ENCODE results near the gene RSBN1. TPM values are rescaled to one million over a fixed set of nuclear protein-coding genes. Genes with fewer than 3 reads are reported as not detected.
"Not testable (repeated sequence)": the region's sequence is repeated elsewhere in the genome, so short reads cannot be mapped to it uniquely, and the experiment has no call there.

RSBN1 gene
- total RNA-seq, 1 experiment from 2014 or later: 10.7 TPM

- no peak for DNase-seq (ENCODE audit: low read depth)
Observed at GRCh38 chr1:113782406-113782805, 29.9 kb downstream of the RSBN1 start.

DNA sequence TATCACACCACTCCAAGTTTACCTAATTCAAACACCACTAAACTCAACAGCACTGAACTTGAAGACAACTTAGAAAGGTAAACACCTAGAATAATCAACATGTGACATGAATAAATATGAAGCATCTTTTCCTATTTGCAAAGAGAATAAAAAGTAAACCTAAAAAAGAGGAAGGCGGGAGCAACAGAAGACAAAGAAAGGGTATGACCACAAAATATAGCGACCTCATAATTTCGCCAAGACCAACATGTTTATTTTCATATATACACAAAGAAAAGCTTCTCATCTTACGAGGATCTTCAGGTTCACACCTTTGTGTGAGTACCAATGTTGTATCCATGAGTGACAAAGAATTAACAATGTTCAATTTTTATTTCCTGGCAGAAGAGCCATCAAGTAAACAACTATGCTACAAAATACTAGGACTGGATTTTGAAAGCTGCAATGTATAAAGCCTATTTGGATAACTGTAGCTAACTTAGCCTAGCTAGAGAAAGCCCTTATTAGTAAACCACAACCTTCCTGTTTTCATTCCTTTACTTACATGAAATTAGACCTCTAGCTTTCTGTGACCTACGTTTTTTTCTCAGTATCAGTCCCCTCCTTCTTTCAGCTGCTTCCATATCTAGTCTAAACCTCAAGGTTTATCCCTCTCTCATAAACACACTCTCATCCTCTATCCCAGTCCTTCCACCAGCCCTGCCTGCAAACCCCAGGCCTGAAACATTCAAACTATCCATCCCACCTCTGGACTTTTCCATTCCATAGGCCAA is 31.7 kb downstream of the RSBN1 start:
- peak; percentile 45 for DNase-seq (ENCODE audit: low read depth)

DNA sequence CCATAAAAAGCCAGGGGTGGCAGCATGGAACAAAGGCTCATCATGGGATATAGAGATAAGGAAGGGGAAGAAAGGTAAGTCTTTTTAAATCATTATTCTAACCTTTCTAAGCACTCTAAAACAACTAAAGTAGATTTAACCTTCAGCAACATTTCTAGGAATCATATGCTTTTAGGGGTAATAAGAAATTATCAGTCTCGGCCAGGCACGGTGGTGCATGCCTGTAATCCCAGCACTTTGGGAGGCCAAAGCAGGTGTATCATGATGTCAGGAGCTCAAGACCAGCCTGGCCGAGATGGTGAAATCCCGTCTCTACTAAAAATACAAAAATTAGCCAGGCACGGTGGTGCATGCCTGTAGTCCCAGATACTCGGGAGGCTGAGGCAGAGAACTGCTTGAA is 32.7 kb downstream of the RSBN1 start:
- DNase-seq (ENCODE audit: low read depth): no peak

GRCh38 chr1:113777561-113777960 is 34.7 kb downstream of the RSBN1 start:
- DNase-seq (ENCODE audit: low read depth): no peak

DNA sequence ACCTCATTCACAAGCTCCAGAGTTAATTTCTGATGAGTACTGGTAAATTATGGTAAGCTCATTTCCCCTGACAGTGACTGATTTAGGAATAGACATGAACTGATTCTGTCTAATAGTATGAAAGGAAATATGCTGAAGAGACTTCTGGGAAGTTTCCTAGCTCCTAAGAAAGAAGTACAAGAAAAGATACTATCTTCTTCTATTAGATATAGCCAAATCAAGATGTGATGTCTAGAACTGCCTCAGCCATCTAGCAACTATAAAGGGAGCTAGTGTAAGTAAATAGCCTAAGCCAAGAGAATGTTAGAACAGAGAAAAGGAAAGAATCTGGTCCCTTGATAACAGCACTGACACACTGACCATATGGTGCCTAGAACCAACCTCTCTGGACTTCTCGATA is 42.2 kb downstream of the RSBN1 start:
- no peak for DNase-seq (ENCODE audit: low read depth)

DNA sequence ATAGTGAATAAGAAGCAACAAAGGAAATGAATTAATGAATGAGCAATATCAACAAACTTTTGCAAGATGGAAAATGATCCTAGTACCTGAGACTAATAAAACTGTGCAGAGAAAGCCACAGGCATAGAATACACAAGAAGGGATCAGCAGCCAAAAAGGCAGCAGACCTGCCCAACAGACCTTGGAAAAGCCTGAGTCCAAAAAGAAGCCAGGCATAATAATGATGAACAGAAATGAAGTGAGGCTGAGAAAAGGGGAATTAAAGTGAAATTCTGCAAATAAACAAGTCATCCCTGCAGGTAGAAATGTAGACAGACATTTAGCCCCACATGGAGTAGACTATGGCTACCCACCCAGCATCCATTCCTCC is 42.7 kb downstream of the RSBN1 start:
- DNase-seq (ENCODE audit: low read depth): no peak

- no peak for DNase-seq (ENCODE audit: low read depth)
Observed at GRCh38 chr1:113768916-113769600, 43.2 kb downstream of the RSBN1 start.

GRCh38 chr1:113765306-113766230 is 46.7 kb downstream of the RSBN1 start:
- no peak for DNase-seq (ENCODE audit: low read depth)

DNA sequence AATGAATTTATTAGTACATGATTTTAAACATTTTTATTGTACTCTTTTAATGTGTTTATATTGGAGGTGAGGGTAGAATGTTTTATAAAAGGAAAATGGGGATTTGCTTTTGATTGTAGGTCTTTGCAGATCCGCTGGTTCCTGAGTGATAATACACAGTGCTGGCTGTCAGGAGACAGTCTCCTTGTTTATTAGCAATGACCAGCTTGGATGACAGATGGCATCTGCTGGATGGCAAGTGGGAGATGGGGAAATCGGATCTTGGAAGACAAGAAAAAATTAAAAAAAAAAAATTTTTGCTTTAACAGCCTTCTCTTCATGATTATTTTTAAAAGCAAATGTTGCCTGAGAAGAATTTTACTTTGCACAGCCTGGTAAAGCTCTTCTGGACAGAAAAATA is 48.6 kb downstream of the RSBN1 start:
- DNase-seq (ENCODE audit: low read depth): no peak

DNA sequence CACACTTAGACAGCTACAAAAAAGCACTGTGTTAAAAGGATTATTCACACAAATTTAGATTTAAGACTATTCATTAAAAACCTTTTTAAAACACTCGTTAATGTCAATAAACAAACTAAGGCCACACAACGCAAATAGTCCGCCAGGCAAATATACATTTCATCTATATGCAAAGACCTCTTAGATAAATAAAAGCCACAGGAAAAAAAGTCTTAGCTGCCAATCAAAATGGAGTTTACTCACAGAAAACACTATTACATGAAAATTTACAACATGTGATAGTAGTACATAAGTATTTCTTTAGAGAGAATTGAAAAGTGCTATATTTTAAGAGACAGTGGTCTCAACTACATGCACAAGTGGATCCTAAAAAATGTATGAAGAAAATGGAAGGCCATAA is 50.3 kb downstream of the RSBN1 start:
- DNase-seq (ENCODE audit: low read depth): no peak

DNA sequence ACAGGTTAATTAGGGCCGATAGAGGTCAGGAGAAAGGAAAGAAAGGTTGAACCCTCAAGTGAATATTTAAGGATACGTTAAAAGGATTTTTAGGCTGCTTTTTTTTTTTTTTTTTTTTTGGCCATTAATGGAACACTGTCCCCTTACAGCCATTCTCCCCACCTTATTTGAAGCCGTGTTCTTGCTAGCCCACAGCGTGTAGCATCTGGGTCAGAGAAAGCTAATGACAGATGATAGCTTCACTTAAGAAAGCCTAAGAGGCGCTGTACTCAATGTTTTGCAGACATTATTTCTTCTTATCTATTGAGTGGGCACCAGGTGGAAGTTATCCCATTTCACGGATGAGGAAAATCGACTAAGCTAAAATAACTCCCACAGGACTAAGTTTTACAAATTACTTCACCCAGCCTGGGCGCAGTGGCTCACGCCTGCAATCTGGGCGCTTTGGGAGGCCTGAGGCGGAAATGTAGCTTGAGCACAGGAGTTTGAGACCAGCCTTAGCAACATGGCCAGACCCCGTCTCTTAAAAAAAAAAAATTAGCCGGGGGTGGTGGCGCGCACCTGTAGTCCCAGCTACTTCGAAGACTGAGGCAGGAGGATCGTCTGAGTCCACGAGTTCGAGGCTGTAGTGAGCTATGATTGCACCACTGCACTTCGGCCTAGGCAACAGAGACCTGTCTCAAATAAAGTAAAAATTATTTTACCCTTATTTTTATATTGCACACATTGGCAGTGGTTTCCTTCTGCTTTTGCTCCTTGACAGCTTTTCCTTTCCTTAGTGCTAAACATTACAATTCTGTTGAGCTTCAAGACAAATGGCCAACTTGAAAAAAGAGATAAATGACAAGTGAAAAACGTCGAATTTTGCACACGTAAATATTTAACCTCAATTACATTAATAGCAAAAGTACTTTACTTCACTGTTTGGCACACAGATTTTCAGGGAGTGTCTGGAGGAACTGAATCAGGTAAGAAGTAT is 51.9 kb downstream of the RSBN1 start:
- DNase-seq (ENCODE audit: low read depth): peak; percentile 19

DNA sequence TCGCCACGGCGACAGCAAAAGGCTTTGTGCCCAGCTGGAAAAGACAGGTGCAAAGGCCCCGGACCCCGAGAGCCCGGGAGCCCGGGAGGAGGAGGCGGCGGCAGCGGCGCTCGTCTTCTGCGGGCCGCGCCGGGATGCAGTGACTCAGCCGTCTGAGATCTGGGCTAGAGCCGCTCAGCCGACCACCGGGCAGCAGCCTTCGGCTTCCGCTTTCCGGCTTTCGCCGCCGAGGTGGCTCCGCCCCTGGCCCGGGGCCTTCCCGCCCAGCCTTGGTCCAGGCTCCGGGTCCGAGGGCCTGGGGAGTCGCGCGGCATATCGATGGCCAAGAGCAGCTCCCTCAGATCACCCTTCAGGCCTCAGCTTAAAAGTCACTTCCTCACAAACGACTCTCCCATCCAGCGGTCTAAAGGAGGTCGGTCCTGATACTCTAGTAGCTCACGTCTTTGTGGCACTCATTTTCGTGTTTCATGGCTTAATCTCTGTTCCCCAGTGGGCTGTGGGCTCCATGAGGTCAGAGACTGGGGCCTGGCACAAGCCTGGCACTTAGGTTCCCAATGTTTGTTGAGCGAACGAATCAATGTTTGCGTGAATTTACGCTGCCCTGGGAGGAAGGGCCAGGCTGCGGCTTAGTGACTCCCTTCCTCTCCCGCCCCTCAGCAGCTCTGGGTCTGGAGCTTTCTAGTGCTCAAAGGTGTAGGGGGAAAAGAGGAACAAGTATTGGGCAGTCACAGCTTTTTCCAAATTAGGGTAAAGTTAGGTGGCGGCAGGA is 52.8 kb downstream of the RSBN1 start, which contains the start of gene PHTF1:
Gene PHTF1 (minus strand): TSS at position 154 of the 769 bp plus-strand sequence. CDS start 783 bp downstream, outside the sequence.
- peak; percentile 80 for DNase-seq (ENCODE audit: low read depth)

DNA sequence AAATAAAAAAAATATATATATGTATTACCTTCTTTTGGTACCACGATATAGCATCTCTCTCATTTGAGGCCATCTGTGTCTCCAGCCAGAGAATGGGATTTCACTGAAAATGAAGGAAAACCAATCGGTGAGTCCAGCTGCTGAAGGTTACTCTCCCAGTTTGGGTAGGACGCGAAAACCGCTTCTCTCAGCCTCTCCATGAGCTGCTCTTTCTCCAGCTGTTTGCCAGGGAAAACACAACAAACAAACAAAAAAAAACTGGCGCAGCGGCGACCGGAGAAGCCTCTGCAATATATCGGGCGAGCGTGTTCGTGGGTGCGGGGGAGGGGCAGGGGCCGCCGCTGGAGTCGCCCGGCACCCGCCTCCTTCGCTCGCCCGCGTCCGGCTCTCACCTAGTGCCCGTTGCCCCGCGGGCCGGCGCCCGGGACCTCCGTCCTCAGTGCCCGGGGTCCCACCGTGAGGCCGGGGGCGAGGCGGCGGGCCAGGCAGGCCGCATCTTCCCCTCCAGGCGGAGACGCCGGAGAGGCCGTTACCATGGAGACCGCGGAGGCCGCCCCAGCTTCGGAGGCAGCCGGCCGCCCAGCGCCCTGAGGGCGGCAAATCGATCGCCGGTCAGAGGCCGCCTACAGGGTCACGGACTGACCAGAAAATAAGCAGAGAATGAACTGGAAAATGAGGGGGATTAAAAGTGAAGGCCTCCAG is 53.5 kb downstream of the RSBN1 start:
- DNase-seq (ENCODE audit: low read depth): peak; percentile 44

- DNase-seq (ENCODE audit: low read depth): no peak
Observed at GRCh38 chr1:113756461-113756860, 55.8 kb downstream of the RSBN1 start.

DNA sequence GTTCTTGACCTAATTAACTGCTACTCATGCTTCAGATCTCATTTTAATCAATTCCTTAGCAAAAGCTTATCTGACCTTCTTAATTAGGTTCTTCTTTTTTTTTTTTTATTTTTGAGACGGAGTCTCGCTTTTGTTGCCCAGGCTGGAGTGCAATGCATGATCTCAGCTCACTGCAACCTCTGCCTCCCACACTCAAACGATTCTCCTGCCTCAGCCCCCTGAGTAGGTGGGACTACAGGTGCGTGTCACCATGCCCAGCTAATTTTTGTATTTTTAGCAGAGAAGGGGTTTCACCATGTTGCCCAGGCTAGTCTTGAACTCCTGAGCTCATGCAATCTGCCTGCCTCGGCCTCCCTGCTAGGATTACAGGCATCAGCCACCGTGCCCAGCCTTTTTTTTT is 58.9 kb downstream of the RSBN1 start:
- not testable (repeated sequence) for DNase-seq (ENCODE audit: low read depth)

DNA sequence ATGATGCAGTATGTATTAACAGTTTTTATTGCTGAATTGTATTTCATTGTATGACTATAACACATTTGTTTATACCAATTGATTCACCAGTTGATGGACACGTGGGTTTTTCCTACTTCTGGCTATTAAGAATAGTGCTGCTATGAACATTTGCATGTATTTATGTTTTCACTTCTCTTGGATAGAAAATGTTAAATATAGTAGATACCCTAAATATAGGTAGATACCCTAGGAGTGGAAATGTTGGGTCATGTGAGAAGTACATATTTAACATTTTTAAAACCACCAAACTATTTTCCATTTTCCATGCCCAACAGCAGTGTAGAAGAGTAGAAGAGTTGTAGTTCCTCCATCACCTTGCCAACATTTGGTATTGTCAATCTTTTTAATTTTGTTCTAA is 60.8 kb downstream of the RSBN1 start:
- DNase-seq (ENCODE audit: low read depth): no peak

GRCh38 chr1:113751114-113751513 is 61.2 kb downstream of the RSBN1 start:
- DNase-seq (ENCODE audit: low read depth): no peak

GRCh38 chr1:113749402-113749801 is 62.9 kb downstream of the RSBN1 start:
- DNase-seq (ENCODE audit: low read depth): no peak

DNA sequence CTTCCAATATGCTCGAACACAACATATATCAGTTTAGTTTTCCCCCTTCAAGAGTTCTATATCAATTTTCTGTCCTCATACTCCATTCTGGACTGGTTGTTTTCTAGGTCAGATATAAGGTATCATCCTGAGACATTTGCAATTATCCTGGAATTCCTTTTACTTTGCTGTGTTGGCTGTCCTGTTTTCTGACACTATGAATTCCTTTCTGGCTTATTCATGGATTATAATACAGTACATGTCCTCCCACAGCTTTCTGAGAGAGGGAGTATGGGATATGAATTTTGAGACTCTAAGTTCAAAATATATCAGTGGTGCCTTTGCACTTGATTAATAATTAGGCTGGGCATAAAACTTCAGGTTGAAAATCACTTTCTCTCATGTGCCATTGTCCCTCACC is 64.9 kb downstream of the RSBN1 start:
- DNase-seq (ENCODE audit: low read depth): peak; percentile 56
